Mesenchymal stem cell (in vitro differentiated cells and primary cell): ENCODE measurements around the gene LIMK2.

Source experiments
- DNase-seq: peaks from one replicate; pipeline ENCODE4 v3.0.0-alpha.2; 2013
- H2AFZ ChIP-seq: one replicate; pipeline ENCODE4 v1.6.1; 2013; ENCODE audit warnings: low read depth, mild to moderate bottlenecking, control low read depth, inconsistent platforms, low read length, moderate library complexity
- H2AK5ac ChIP-seq: 2 replicates; pipeline ENCODE4 v1.6.1; 2013; ENCODE audit warnings: low read length, moderate library complexity, mild to moderate bottlenecking, inconsistent platforms; ENCODE audit not compliant: severe bottlenecking
- H2BK120ac ChIP-seq: one replicate; pipeline ENCODE4 v1.6.1; 2013; ENCODE audit warnings: low read depth, mild to moderate bottlenecking, inconsistent platforms, low read length, moderate library complexity
- H2BK12ac ChIP-seq, 2 experiments: one replicate each; pipeline ENCODE4 v1.6.1; 2013; ENCODE audit warnings: inconsistent platforms in 2 of 2, low read length in 2 of 2, mild to moderate bottlenecking in 2 of 2, moderate library complexity in 2 of 2, control low read depth in 1 of 2
- H2BK15ac ChIP-seq: one replicate; pipeline ENCODE4 v1.6.1; 2013; ENCODE audit warnings: mild to moderate bottlenecking, low read depth, inconsistent platforms; ENCODE audit not compliant: poor library complexity, severe bottlenecking
- H2BK5ac ChIP-seq: 2 replicates; pipeline ENCODE4 v1.6.1; 2013; ENCODE audit warnings: low read depth, mild to moderate bottlenecking, low read length, control low read depth, inconsistent platforms; ENCODE audit not compliant: poor library complexity, severe bottlenecking
- H3K14ac ChIP-seq, 2 experiments: one replicate each; pipeline ENCODE4 v1.6.1; 2013; ENCODE audit warnings: inconsistent platforms in 2 of 2, low read length in 2 of 2, control low read depth in 1 of 2, mild to moderate bottlenecking in 1 of 2, moderate library complexity in 1 of 2
- H3K18ac ChIP-seq, 2 experiments: one replicate each; pipeline ENCODE4 v1.6.1; 2013; ENCODE audit warnings: inconsistent platforms in 2 of 2, low read length in 2 of 2, control low read depth in 1 of 2, low read depth in 1 of 2, mild to moderate bottlenecking in 1 of 2
- H3K23ac ChIP-seq, 2 experiments: one replicate each; pipeline ENCODE4 v1.6.1; 2013; ENCODE audit warnings: inconsistent platforms in 2 of 2, low read length in 2 of 2, mild to moderate bottlenecking in 2 of 2, moderate library complexity in 2 of 2, control low read depth in 1 of 2
- H3K27ac ChIP-seq: 2 replicates; pipeline ENCODE4 v1.5.1; 2013; ENCODE audit warnings: mild to moderate bottlenecking, moderate library complexity, low read length, control low read depth, inconsistent platforms; ENCODE audit not compliant: poor library complexity, severe bottlenecking
- H3K27me3 ChIP-seq, 2 experiments: 2 replicates each; pipeline versions ENCODE4 v1.6.1 to v1.7.0; 2013; ENCODE audit warnings: low read length in 2 of 2, mild to moderate bottlenecking in 2 of 2, moderate library complexity in 2 of 2, control low read depth in 1 of 2, inconsistent platforms in 1 of 2; ENCODE audit not compliant: control insufficient read depth in 1 of 2, insufficient read depth in 1 of 2
- H3K36me3 ChIP-seq, 2 experiments: 2 replicates each; pipeline versions ENCODE4 v1.6.1 to v1.7.0; 2013; ENCODE audit warnings: low read length in 2 of 2, control low read depth in 1 of 2, inconsistent platforms in 1 of 2, low read depth in 1 of 2, mild to moderate bottlenecking in 1 of 2; ENCODE audit not compliant: insufficient read depth in 2 of 2, control insufficient read depth in 1 of 2
- H3K4ac ChIP-seq, 2 experiments: one replicate each; pipeline ENCODE4 v1.6.1; 2013; ENCODE audit warnings: inconsistent platforms in 2 of 2, low read length in 2 of 2, mild to moderate bottlenecking in 2 of 2, moderate library complexity in 2 of 2, control low read depth in 1 of 2, low read depth in 1 of 2
- H3K4me1 ChIP-seq: 2 replicates; pipeline ENCODE4 v1.6.1; 2013; ENCODE audit warnings: low read depth, low read length, control low read depth; ENCODE audit not compliant: control insufficient read depth, insufficient read depth
- H3K4me2 ChIP-seq: 2 replicates; pipeline ENCODE4 v1.6.1; 2013; ENCODE audit warnings: low read length, mild to moderate bottlenecking, inconsistent platforms; ENCODE audit not compliant: poor library complexity, severe bottlenecking
- H3K4me3 ChIP-seq, 2 experiments: 2 replicates each; pipeline versions ENCODE4 v1.5.1 to v1.7.0; 2013; ENCODE audit warnings: low read length in 2 of 2, mild to moderate bottlenecking in 2 of 2, control low read depth in 1 of 2, low read depth in 1 of 2; ENCODE audit not compliant: insufficient read depth in 1 of 2
- H3K79me1 ChIP-seq: replicated peaks from 2 replicates; pipeline ENCODE4 v1.6.1; 2013; ENCODE audit warnings: mild to moderate bottlenecking, control low read depth, low read length, inconsistent platforms; ENCODE audit not compliant: poor library complexity, severe bottlenecking
- H3K9ac ChIP-seq: 2 replicates; pipeline ENCODE4 v1.7.0; 2013; ENCODE audit warnings: mild to moderate bottlenecking, low read length, moderate library complexity
- H3K9me3 ChIP-seq: 2 replicates; pipeline ENCODE4 v1.7.0; 2013; ENCODE audit warnings: mild to moderate bottlenecking, low read length; ENCODE audit not compliant: control insufficient read depth
- H4K8ac ChIP-seq: one replicate; pipeline ENCODE4 v1.6.1; 2013; ENCODE audit warnings: inconsistent platforms, mild to moderate bottlenecking, low read length, moderate library complexity
- H4K91ac ChIP-seq: one replicate; pipeline ENCODE4 v1.6.1; 2013; ENCODE audit warnings: mild to moderate bottlenecking, low read length, inconsistent platforms
- WGBS: methylation state at CpG from one replicate; pipeline ENCODE4 v1.1.7; 2013; ENCODE audit warnings: mixed read lengths; 5-methylcytosine and 5-hydroxymethylcytosine counted together

Gene LIMK2

GRCh38 chr22:31247726-31248125 lies 35.6 kb downstream of the LIMK2 start:
- Histone ChIP-seq H3K4me3 (peak overlapping the region in 1 of 2 experiments; percentile 89), H3K36me3 (no peaks in the 10 kb centered on the region), H2BK5ac (no peak overlapping the region), H4K91ac (peak overlapping the region; percentile 46), H2AK5ac (no peak overlapping the region), H4K8ac (peak overlapping the region; percentile 20), H3K9me3 (no peaks in the 10 kb centered on the region), H3K4ac (peak overlapping the region in 1 of 2 experiments; percentile 3), H3K79me1 (peaks cover 16% of the 10 kb centered on the region), H3K27me3 (no peaks in the 10 kb centered on the region), H2AFZ (no peak overlapping the region), H3K18ac (no peak overlapping the region), H2BK12ac (peak overlapping the region in 1 of 2 experiments; percentile 23), H3K23ac (no peak overlapping the region), H2BK120ac (no peak overlapping the region), H2BK15ac (no peak overlapping the region), H3K4me2 (peak overlapping the region; percentile 8), H3K14ac (no peak overlapping the region), H3K9ac (peak overlapping the region; percentile 89), H3K4me1 (peaks cover 34% of the 10 kb centered on the region), H3K27ac (peak overlapping the region; percentile 63)
- WGBS: 67% methylated on average over 1 of the region's 1 CpG
- no peak for DNase-seq

- Histone ChIP-seq H2BK12ac (peak overlapping the region in 1 of 2 experiments; percentile 70), H3K4me2 (peak overlapping the region; percentile 91), H2BK120ac (no peak overlapping the region), H2BK15ac (peak overlapping the region; percentile 15), H3K27me3 (no peaks in the 10 kb centered on the region), H2AK5ac (peak overlapping the region; percentile 27), H3K4ac (peak overlapping the region in 1 of 2 experiments; percentile 62), H2AFZ (no peak overlapping the region), H3K14ac (peak overlapping the region in 1 of 2 experiments; percentile 50), H3K4me1 (peaks cover 31% of the 10 kb centered on the region), H4K91ac (no peak overlapping the region), H3K18ac (peak overlapping the region in 1 of 2 experiments; percentile 91), H3K9me3 (no peaks in the 10 kb centered on the region), H3K79me1 (peaks cover 21% of the 10 kb centered on the region), H3K36me3 (no peaks in the 10 kb centered on the region), H2BK5ac (no peak overlapping the region), H3K4me3 (peak overlapping the region; percentile 56 to 89), H3K9ac (peak overlapping the region; percentile 89), H3K23ac (no peak overlapping the region), H4K8ac (peak overlapping the region; percentile 20), H3K27ac (peak overlapping the region; percentile 63)
- peak; percentile 96 for DNase-seq
- WGBS: 23% methylated on average over 15 of the region's 17 CpGs
Measured at GRCh38 chr22:31248138-31248745, 36.1 kb downstream of the LIMK2 start.

- WGBS: 89% methylated on average over 7 of the region's 9 CpGs
- peak overlapping the region; percentile 45 for H2AK5ac ChIP-seq
Measured at GRCh38 chr22:31248965-31249958, 37.2 kb downstream of the LIMK2 start.

More at GRCh38 chr22:31248965-31249958, 37.2 kb downstream of the LIMK2 start:
- Histone ChIP-seq H3K9ac (peak overlapping the region; percentile 89), H3K4me3 (peak overlapping the region; percentile 56 to 89), H2BK5ac (peak overlapping the region; percentile 39), H2BK12ac (peak overlapping the region in 1 of 2 experiments; percentile 77), H3K27me3 (no peaks in the 10 kb centered on the region), H3K4me2 (peak overlapping the region; percentile 91), H3K27ac (peak overlapping the region; percentile 46), H3K36me3 (peaks cover 0 to 5% of the 10 kb centered on the region in 2 experiments), H4K8ac (no peak overlapping the region), H3K79me1 (peaks cover 27% of the 10 kb centered on the region), H4K91ac (no peak overlapping the region), H3K9me3 (no peaks in the 10 kb centered on the region), H3K18ac (peak overlapping the region; percentile 28 to 79), H2BK15ac (peak overlapping the region; percentile 62), H3K14ac (peak overlapping the region in 1 of 2 experiments; percentile 64), H2BK120ac (no peak overlapping the region), H2AFZ (no peak overlapping the region), H3K23ac (peak overlapping the region in 1 of 2 experiments; percentile 53), H3K4ac (peak overlapping the region; percentile 29 to 73), H3K4me1 (peaks cover 29% of the 10 kb centered on the region)
- no peak for DNase-seq
